K562 (cell line): ENCODE results near the gene BEST2. TPM values are rescaled to one million over a fixed set of nuclear protein-coding genes. Genes with fewer than 3 reads are reported as not detected.
A peak's percentile ranks its signal among the peaks of the same experiment; 100 is the strongest.

ENCODE experiments used
- ATAC-seq: fragments of 200-7000 bp; cut with Tn5 transposase; 3 replicates; pipeline ENCODE4 v1.9.1; 2020; ENCODE audit warnings: moderate library complexity
- BruUV-seq: library from RNA; stranded (reverse); fragments of 400-500 nt; replicated peaks from 2 replicates; lab custom pipeline; 2021; lab: Mats Ljungman, UMichigan
- CTCF ChIA-PET: fragments of 300-600 bp; formaldehyde crosslinking; extraction: SDS; loops from one replicate; lab custom pipeline; 2021; ENCODE audit warnings: low intra/inter-chr PET ratio; lab: Yijun Ruan, JAX
- POLR2A ChIA-PET: fragments of 300-600, 350-650 bp; sonication (Branson Sonifier 250); formaldehyde crosslinking; extraction: SDS; loops from one replicate; lab custom pipeline; 2021; ENCODE audit warnings: antibody characterized with exemption, inconsistent platforms; lab: Yijun Ruan, JAX
- DNase-seq, 4 experiments: peaks; one replicate each; pipeline versions ENCODE4 v3.0.0 to v3.0.0-alpha.2; 2011 to 2018; ENCODE audit warnings: low spot score in 3 of 4, mixed read lengths in 3 of 4; ENCODE audit errors: extremely low read depth in 1 of 4
- FAIRE-seq: peaks from 2 replicates; lab custom pipeline; 2011; peaks lifted over from hg19 to GRCh38; lab: Jason Lieb, UNC
- H2AFZ ChIP-seq: 2 replicates; pipeline ENCODE4 v1.6.0; 2011; ENCODE audit warnings: low read depth, low read length, control low read depth, inconsistent platforms
- H3K27ac ChIP-seq: fragments of 200-600 bp; 3 replicates; pipeline ENCODE4 v1.8.0; 2011; ENCODE audit warnings: low read depth, mild to moderate bottlenecking, control low read depth, inconsistent platforms, low read length, moderate library complexity, mixed read lengths; ENCODE audit errors: extremely low read depth
- H3K27me3 ChIP-seq, 2 experiments: fragments of 300-600 bp in 1 of 2; 2 replicates in 1 of 2; 3 replicates in 1 of 2; pipeline versions ENCODE4 v1.6.0 to v1.8.0; 2011; ENCODE audit warnings: inconsistent platforms in 2 of 2, low read length in 2 of 2, mild to moderate bottlenecking in 1 of 2, mixed read lengths in 1 of 2, moderate library complexity in 1 of 2; ENCODE audit not compliant: control insufficient read depth in 2 of 2, insufficient read depth in 2 of 2
- H3K36me3 ChIP-seq: fragments of 300-600 bp; 3 replicates; pipeline ENCODE4 v1.8.0; 2011; ENCODE audit warnings: mild to moderate bottlenecking, low read length, inconsistent platforms; ENCODE audit not compliant: control insufficient read depth, insufficient read depth
- H3K4me1 ChIP-seq, 2 experiments: fragments of 200-600 bp in 1 of 2; replicated peaks in 1 of 2; 2 replicates in 1 of 2; 3 replicates in 1 of 2; pipeline versions ENCODE4 v1.5.1 to v1.8.0; 2011; ENCODE audit warnings: inconsistent platforms in 2 of 2, low read length in 2 of 2, mild to moderate bottlenecking in 1 of 2, mixed read lengths in 1 of 2, moderate library complexity in 1 of 2; ENCODE audit not compliant: control insufficient read depth in 2 of 2, insufficient read depth in 2 of 2
- H3K4me2 ChIP-seq: 2 replicates; pipeline ENCODE4 v1.6.1; 2011; ENCODE audit warnings: low read length, control low read depth, inconsistent platforms, mixed read lengths; ENCODE audit not compliant: insufficient read depth
- H3K4me3 ChIP-seq: fragments of 200-600 bp; sonication (generic), shearing (Covaris generic); 2 replicates; pipeline ENCODE4 v1.5.1; 2016; ENCODE audit warnings: control low read depth, inconsistent platforms
- H3K79me2 ChIP-seq: fragments of 200-600 bp; 3 replicates; pipeline ENCODE4 v1.8.0; 2011; ENCODE audit warnings: low read length, inconsistent platforms; ENCODE audit not compliant: control insufficient read depth, insufficient read depth
- H3K9ac ChIP-seq, 2 experiments: 2 replicates each; pipeline versions ENCODE4 v1.6.0 to v1.6.1; 2011; ENCODE audit warnings: low read depth in 2 of 2, low read length in 2 of 2, control low read depth in 1 of 2, inconsistent platforms in 1 of 2, mild to moderate bottlenecking in 1 of 2, mixed read lengths in 1 of 2; ENCODE audit not compliant: insufficient read depth in 1 of 2
- H3K9me1 ChIP-seq: one replicate; pipeline ENCODE4 v1.6.0; 2011; ENCODE audit warnings: inconsistent platforms, mild to moderate bottlenecking, low read length, moderate library complexity; ENCODE audit not compliant: control insufficient read depth, insufficient read depth
- H3K9me3 ChIP-seq: replicated peaks from 2 replicates; pipeline ENCODE4 v1.5.1; 2011; ENCODE audit warnings: low read depth, low read length, inconsistent platforms; ENCODE audit not compliant: control insufficient read depth, insufficient read depth
- H4K20me1 ChIP-seq: replicated peaks from 2 replicates; pipeline ENCODE4 v1.6.1; 2011; ENCODE audit warnings: low read length, inconsistent platforms, mixed read lengths; ENCODE audit not compliant: control insufficient read depth, insufficient read depth
- CHD7 ChIP-seq: fragments of 200-600 bp; sonication (generic); IDR thresholded peaks from one replicate; pipeline ENCODE4 v1.6.1; 2012; ENCODE audit warnings: mild to moderate bottlenecking, low read depth, low read length, inconsistent platforms
- GTF2A2 ChIP-seq: IDR thresholded peaks from 2 replicates; pipeline ENCODE4 v1.6.1; 2016; ENCODE audit warnings: mild to moderate bottlenecking, missing genetic modification characterization, missing compliant biosample characterization
- HDAC3 ChIP-seq: fragments of 450-650 bp; IDR thresholded peaks from 2 replicates; pipeline ENCODE4 v1.6.1; 2018; ENCODE audit warnings: borderline replicate concordance, mild to moderate bottlenecking, moderate library complexity; ENCODE audit not compliant: partially characterized antibody
- ILF3 ChIP-seq: fragments of 450-650 bp; IDR thresholded peaks from 2 replicates; pipeline ENCODE4 v1.6.1; 2018; ENCODE audit warnings: antibody characterized with exemption, mild to moderate bottlenecking, moderate library complexity, borderline replicate concordance
- MECOM ChIP-seq: fragments of 250-450 bp; sonication (Bioruptor Pico); IDR thresholded peaks from 2 replicates; pipeline ENCODE4 v1.8.0; 2022; ENCODE audit warnings: inconsistent platforms
- NFE2 ChIP-seq: IDR thresholded peaks from 2 replicates; pipeline ENCODE4 v1.6.1; 2014; ENCODE audit warnings: antibody characterized with exemption, low read depth
- NFIC ChIP-seq: fragments of 450-650 bp; IDR thresholded peaks from 2 replicates; pipeline ENCODE4 v1.6.1; 2017; ENCODE audit warnings: mild to moderate bottlenecking, inconsistent platforms
- ZNF24 ChIP-seq: fragments of 450-650 bp; IDR thresholded peaks from 2 replicates; pipeline ENCODE4 v1.6.1; 2016
- ZNF76 ChIP-seq: fragments of 250-450 bp; sonication (Bioruptor Pico); IDR thresholded peaks from 2 replicates; pipeline ENCODE4 v1.4.0; 2020; ENCODE audit warnings: mild to moderate bottlenecking, moderate library complexity, borderline replicate concordance
- ZNF79 ChIP-seq: fragments of 250-450 bp; sonication (Bioruptor Pico); IDR thresholded peaks from 2 replicates; pipeline ENCODE4 v1.4.0; 2020; ENCODE audit warnings: low read depth, mild to moderate bottlenecking, moderate library complexity
- WGBS: fragments of 100-300 bp; shearing (Covaris generic); methylation state at CpG from one replicate; pipeline ENCODE4 v1.1.6; 2016; ENCODE audit warnings: low coverage, mixed read lengths; ENCODE audit not compliant: insufficient coverage; ENCODE audit errors: missing lambda C conversion rate; 5-methylcytosine and 5-hydroxymethylcytosine counted together
- in situ Hi-C: fragments of 300-500 bp; cut with MboI; formaldehyde crosslinking; loops from 4 replicates; pipeline ENCODE4 v1.15.0; 2018; ENCODE audit warnings: inconsistent platforms, mixed read lengths
- intact Hi-C: fragments of 100-400 bp; cut with micrococcal nuclease; formaldehyde crosslinking; loops from 2 replicates; pipeline ENCODE4 v1.14.2; 2022
- polyA plus RNA-seq, 8 experiments: library from polyadenylated mRNA; depleted of rRNA in 4 of 8; stranded (reverse) in 5 of 8; unstranded in 3 of 8; fragments of >200 nt; fragmentation: Nextera tagmentation in 2 of 8; fragmentation: Illumina TruSeq in 1 of 8; extraction: Ambion mirVana in 2 of 8; extraction: Trizol in 1 of 8; gene quantifications; 2 replicates each; pipeline versions ENCODE4 v1.2.1 to v1.2.3, GENCODE V29; 2011 to 2014; ENCODE audit warnings: inconsistent platforms in 1 of 8, missing spikeins in 1 of 8
- total RNA-seq, 7 experiments: library from RNA; depleted of rRNA in 6 of 7; stranded (reverse); fragments of >200 nt in 6 of 7; fragmentation: Illumina TruSeq in 2 of 7; extraction: Trizol in 2 of 7; gene quantifications; 2 replicates each; pipeline versions ENCODE4 v1.2.1 to v1.2.3, GENCODE V29; 2011 to 2021; ENCODE audit warnings: low replicate concordance in 1 of 7

Gene BEST2
- total and polyA plus RNA-seq, 9 of the 15 experiments (the other 6 are each of a cell fraction or from before 2014, with no cell fraction given) = not detected

GRCh38 chr19:12793290-12794195 lies 42.0 kb downstream of the BEST2 start:
- ChIA-PET CTCF (interaction anchor here (0.6 to 1.3 kb wide), 3 partner anchors 10 to 423 kb away, joined by 4 to 8 read pairs (median 4); partner anchors contain the start of gene HOOK2), POLR2A (interaction anchor here (0.5 to 3.6 kb wide), 25 partner anchors 9 to 1379 kb away, joined by 3 to 44 read pairs (median 4); partner anchors contain the start of genes BEST2, DHPS, GADD45GIP1 and GET3)
- WGBS = 2% methylated on average over 30 of the region's 81 CpGs
- BruUV-seq = no TSS peak
- H3K4me3 ChIP-seq = peak overlapping the region; percentile 83
- peaks cover 33 to 71% of the 10 kb centered on the region in 2 experiments for H3K4me1 ChIP-seq
- H3K4me2 ChIP-seq = peak overlapping the region; percentile 96
- in situ Hi-C loops = no loop called here
- no peaks in the 10 kb centered on the region for H3K9me1 ChIP-seq
- peak overlapping the region; percentile 89 for H3K27ac ChIP-seq
- intact Hi-C loops = loop anchor here (10.0 kb wide), 1 partner anchor 229 kb away; no protein-coding TSS in a partner anchor
- peaks cover 9% of the 10 kb centered on the region; the same call in 2 of the 3 replicates for H3K36me3 ChIP-seq
- H3K27me3 ChIP-seq = no peaks in the 10 kb centered on the region
- H2AFZ ChIP-seq = no peak overlapping the region
- peaks cover 36% of the 10 kb centered on the region for H3K79me2 ChIP-seq
- DNase-seq (peak; percentile 79 to 95 (median 86)), ATAC-seq (peak; percentile 49), FAIRE-seq (peak; percentile 80)
- peaks cover 13% of the 10 kb centered on the region; the same call in 1 of the 2 replicates for H4K20me1 ChIP-seq
- H3K9me3 ChIP-seq = no peaks in the 10 kb centered on the region
- H3K9ac ChIP-seq = peak overlapping the region; percentile 89 to 97
- TF ChIP-seq HDAC3 (no peak), CHD7 (peak; percentile 54), GTF2A2 (tag) (no peak), MECOM (CRISPR knock-in tag) (no peak), ZNF24 (no peak), ZNF79 (no peak), ZNF76 (no peak), NFE2 (peak; percentile 24; the same call in 1 of the 2 replicates), ILF3 (peak; percentile 83; the same call in 1 of the 2 replicates), NFIC (0 out of 2 replicates have a peak, but pooled peaks have one; percentile 3)
